Neural progenitor cell (in vitro differentiated cells): Measurements from ENCODE around the gene CLIP2.

Source experiments
- EZH2 ChIP-seq: fragments of 200-600 bp; sonication (generic); IDR thresholded peaks from 2 replicates; pipeline ENCODE4 v1.6.1; 2017; ENCODE audit warnings: antibody characterized with exemption, mild to moderate bottlenecking, moderate library complexity
- EZH2phosphoT487 ChIP-seq: fragments of 200-600 bp; sonication (generic); IDR thresholded peaks from 2 replicates; pipeline ENCODE4 v1.6.1; 2017; ENCODE audit warnings: antibody characterized with exemption
- TF ChIP-seq, protein P1 (sequence below): fragments of 200-600 bp; sonication (generic); IDR thresholded peaks from 2 replicates; pipeline ENCODE4 v1.5.1; 2017; ENCODE audit warnings: antibody characterized with exemption, mild to moderate bottlenecking

DNA sequence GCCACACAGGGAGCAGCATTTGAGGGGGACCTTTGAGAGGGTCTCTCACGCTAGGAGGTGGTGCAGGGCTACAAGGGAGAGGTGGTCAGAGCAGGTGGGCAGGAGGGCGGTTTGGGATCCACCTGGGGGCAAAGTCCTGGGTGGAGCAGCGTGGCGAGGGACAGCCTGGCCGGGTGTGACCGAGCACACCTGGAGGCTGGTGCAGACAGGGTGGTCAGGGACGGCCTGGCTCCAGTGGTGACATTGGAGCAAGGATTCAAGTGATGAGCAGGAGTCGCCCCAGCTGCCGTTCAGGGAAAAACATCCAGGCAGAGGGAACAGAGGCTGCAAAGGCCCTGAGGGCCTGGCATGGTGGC, 36.0 kb downstream of the CLIP2 start:
- TF ChIP-seq EZH2 (no peak), EZH2phosphoT487 (no peak)
- TF ChIP-seq, protein P1, sequence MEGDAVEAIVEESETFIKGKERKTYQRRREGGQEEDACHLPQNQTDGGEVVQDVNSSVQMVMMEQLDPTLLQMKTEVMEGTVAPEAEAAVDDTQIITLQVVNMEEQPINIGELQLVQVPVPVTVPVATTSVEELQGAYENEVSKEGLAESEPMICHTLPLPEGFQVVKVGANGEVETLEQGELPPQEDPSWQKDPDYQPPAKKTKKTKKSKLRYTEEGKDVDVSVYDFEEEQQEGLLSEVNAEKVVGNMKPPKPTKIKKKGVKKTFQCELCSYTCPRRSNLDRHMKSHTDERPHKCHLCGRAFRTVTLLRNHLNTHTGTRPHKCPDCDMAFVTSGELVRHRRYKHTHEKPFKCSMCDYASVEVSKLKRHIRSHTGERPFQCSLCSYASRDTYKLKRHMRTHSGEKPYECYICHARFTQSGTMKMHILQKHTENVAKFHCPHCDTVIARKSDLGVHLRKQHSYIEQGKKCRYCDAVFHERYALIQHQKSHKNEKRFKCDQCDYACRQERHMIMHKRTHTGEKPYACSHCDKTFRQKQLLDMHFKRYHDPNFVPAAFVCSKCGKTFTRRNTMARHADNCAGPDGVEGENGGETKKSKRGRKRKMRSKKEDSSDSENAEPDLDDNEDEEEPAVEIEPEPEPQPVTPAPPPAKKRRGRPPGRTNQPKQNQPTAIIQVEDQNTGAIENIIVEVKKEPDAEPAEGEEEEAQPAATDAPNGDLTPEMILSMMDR: no peak
